DMS53 (cell line): ENCODE measurements around the gene PIGH.
A peak's percentile ranks its signal among the peaks of the same experiment; 100 is the strongest.
"Not testable (repeated sequence)": the region's sequence is repeated elsewhere in the genome, so short reads cannot be mapped to it uniquely, and the experiment has no call there.

Experiments used
- DNase-seq: peaks from one replicate; lab custom pipeline; 2025; lab: John Stamatoyannopoulos, UW

PIGH gene

DNA sequence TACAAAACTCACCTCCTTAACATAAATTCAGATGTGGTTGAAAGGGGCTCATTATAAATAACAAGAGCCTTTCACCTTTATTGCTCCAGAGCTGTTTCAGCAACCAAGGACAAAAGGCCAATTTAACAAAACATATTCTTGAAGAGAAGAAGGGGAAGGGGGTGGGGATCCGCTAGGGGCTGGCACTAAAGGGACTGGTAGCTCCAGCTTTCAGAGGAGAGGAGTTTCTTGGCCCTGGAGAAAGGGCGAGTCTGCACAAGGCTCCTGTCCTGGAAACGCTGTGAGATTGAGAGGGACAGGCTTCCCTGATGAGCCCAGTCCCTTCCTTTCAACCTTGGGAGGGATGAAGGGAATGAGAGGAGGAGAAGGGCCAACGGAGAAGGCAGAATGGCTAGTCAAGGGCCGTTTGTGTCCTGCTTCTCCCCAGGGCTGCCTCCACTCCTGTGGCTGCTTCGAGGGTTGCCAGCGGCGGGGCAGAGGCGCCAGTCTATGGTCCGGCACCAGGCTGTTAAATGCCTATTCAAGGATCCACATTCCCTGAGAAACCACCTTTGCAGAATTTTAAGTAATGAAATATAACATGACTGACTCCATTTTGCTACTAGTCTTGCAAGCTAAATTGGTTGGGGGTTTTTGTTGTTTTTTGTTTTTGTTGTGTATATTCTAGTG lies 9.7 kb upstream of the PIGH start:
- no peak for DNase-seq

DNA sequence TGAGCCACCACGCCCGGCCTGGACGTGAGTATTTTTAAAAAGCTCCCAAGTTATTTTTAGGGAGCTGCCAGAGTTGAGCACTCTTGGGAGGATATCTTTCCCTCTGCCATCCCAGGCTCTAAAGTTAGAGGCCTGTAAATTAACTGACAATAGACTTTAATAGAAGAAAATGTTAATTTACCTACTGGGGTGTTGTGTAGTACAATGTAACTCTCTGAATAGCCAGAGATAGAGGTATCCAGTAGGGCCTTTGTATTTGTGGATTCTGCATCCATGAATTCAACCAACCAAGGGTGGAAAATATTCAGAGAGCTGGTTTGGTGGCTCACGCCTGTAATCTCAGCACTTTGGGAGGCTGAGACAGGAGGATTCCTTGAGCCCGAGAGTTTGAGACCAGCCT lies 7.6 kb upstream of the PIGH start:
- no peak for DNase-seq

DNA sequence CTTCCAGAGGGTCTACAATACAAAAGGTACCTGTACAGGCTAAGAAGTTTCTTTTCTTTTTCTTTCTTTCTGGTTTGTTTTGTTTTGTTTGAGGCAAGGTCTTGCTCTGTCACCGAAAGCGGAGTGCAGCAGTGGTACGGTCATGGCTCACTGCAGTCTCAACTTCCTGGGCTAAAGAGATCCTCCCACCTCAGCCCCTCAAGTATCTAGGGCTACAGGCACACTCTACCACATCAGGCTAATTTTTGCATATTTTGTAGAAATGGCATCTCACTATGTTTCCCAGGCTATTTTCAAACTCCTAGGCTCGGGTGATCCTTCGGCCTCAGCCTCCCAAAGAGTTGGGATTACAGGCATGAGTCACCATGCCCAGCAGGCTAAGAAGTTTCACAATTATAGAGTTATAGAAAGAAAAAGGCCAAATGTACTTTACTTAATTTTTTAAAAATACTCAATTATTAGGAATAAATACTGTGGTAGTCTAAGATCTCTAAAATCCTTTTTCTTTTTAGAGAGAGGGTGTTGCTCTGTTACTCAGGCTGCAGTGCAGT lies 3.0 kb upstream of the PIGH start:
- DNase-seq: no peak

DNA sequence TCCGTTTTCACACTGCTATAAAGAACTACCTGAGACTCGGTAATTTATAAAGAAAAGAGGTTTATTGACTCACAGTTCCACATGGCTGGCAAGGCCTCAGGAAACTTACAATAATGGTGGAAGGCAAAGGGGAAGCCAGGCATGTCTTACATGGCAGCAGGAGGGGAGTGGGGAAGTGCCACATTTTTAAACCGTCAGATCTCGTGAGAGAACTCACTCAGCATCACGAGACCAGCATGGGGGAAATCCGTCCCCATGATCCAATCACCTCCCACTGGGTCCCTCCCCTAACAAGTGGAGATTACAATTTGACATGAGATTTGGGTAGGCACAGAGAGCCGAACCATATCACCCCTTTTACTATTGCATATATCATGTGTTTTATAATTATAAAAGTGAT lies 2.0 kb upstream of the PIGH start:
- no peak for DNase-seq

DNA sequence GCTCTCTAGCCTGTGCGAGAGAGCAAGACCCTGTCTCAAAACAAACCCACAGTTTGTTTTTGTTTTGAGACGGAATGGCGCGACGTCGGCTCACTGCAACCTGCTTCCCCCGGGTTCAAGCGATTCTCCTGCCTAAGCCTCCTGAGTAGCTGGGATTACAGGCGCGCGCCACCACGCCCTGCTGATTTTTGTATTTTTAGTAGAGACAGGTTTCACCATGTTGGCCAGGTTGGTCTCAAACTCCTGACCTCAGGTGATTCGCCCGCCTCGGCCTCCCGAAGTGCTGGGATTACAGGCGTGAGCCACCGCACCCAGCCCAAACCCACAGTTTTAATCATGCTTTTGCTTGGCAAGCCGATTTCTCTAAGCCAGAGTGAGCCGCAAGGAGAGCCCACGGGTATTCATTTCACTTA lies 500 bp upstream of the PIGH start:
- DNase-seq: not testable (repeated sequence)

DNA sequence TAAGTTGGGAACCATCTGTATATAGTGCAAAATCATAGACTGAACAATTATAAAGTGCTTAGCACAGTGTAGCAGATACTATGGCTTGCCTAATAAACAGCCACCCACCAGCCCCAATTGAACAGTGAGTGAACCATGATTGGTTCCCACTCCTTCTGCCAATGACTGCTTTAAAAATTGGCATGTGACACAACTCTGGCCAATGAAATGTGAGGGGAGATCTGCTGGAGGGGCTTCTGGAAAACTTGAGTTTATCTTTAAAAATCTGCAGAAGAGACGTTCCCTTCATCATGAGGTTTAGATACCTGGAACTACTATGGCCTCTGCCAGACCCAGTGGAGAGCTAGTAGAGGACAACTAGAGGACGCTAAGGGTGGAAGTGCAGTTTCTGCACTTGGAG lies 4.7 kb downstream of the PIGH start:
- no peak for DNase-seq

DNA sequence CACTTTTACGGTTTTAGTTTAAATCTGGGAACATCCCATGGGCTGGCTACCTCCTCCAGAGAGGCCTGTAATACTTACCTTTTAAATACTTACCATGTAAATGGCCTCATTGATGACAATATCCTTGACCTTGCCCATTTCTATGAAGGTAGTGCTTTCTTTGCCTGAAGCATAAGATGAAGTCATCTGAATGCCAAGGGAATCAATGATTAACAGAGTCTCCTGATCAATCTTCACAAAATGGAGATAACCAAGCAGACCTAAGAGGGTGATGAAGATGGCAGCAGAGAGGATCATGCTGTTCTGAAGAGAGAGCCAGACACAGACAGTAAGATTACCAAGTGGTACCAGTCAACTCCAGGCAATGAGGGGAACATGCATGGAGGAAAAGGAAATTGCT lies 6.4 kb downstream of the PIGH start:
- DNase-seq: not testable (repeated sequence)

DNA sequence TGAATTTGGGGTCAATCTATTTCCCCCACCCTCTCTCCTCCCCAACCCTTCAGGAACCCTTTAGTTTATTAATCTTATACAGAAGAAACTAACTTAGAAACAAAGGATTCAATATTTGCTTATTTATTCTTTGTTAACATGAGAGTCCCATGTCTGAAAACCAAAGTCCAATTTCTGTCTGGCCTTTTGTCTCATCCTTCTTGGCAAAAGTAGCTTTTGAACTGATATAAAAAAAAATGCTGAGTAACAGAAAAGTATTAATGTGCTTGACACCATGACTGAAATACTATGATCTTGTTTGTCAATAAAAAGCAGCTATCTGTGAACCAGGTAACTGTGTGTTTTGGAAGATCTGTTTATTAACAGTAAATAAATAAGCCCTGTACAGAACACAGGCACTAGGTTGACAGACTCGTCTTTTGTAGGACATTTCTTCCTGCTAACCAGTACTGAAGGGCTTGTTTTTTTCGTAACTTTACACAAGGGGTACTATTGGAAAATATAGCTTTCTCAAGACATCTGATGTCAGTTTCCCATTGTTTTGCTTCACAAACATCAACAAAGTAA lies 10.8 kb downstream of the PIGH start:
- DNase-seq: no peak

DNA sequence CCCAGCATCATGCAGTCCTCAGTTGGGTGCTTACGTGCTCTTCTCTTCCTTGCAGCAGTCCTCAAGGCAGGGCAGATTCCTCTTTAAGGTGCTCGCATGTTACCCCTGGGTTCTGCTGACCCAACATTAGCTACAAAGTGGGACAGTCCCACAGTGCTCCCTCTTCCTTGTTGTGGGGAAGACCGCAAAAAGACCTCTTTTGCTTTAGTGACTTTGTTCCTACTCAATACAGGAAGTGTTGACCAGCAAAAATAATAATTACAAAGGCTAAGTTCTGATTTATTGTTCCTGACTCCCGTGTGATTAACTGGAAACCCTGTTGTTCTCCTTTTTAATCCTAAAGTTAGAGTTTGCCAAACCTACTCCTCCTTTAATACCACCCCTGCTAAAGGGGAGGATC lies 13.7 kb downstream of the PIGH start:
- DNase-seq: no peak

DNA sequence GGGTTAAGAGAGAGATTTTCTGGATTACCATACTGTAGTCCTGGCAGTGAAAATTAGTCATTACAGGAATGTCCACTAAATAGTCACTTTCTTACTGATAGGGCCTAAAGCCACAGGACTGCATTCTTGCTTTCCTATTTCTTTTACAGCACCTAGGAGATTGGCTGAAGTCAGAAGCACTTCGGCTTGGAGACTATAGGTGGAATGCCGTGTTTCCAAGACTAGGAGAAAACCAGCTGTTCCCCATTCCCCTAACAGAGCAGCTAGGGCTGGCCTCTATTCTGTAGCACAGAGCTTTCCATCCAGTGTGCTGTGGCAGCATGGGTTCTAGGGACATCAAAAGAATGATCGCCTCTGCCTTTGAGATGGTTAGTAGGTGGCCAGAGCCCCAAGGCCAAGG lies 15.1 kb downstream of the PIGH start:
- no peak for DNase-seq

DNA sequence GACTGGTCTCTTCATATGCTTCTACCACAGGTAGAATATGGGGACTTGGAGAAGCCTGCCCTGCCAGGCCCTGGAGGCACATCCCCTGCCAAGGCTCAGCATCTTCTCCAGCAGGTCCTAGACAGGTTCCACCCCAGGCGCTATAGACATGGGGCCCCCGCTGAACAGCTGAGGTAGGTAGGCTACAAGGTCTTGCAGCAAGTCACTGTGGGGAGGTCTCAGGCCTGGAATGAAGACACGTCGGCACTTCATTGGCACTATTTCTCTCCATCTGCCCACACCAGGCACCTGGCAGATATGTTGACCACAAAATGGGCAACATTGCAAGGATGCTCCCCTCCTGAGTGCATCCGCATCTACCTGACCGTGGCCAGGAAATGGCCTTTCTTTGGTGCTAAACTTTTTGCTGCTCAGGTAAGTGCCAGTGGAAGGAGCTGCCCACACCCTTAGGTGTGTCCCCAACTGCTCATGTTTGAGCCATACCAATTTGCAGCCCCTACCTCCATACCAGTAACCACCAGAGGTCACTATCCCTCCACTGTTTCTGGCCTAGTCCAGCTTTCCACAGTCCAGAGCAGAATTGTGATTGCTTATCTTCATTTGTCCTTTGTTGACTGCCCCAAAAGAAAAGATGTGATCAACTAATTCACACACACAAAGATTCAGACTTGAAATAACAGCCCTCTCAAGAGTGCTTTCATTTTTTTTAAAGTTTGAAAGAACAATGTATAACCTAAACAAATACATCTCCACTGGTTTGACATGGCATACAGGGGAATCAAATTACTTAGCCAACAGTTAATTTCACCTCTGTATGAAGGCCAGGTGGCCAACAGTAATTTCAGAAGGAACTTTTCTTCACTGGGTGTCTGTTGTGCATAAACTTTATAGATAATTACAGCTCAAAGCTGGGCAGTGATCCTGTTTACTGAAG lies 16.1 kb downstream of the PIGH start:
- DNase-seq: peak; percentile 58

DNA sequence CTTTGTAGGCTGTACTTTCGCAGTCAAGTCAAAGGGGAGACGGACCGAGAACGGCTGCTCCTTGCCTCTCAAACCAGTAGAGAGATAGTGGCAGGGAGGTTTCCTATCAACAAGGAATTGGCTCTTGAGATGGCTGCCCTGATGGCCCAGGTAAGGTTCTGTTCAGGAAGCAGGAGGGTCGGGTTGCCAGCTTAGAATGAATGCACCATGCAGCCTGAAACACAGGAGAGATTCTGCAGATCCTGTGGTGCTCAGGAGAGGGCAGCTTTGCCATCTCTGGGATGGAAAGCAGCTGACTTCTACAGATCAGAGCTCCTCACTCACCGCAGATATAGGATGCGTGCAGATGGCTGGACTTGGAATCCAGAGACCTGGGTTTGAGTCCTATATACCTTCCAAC lies 18.0 kb downstream of the PIGH start:
- no peak for DNase-seq

DNA sequence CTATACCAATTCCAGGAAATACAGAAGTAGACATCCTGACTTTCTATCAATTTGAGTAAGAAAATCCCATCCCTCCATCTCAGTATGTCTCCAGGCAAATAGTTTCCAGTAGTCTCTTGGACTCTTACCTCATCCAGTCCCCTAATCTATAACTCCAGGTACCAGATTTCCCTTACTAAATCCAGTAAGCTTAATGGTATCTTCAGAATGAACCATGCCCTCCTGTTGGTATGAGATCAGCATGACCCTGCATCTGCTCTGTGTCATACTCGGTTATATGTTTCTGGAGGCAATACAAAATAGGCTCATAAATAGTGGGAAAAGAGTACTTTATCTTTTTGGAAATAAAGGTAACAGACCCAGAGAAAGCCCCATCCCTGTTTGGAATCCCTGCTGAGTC lies 18.4 kb downstream of the PIGH start:
- DNase-seq: no peak

DNA sequence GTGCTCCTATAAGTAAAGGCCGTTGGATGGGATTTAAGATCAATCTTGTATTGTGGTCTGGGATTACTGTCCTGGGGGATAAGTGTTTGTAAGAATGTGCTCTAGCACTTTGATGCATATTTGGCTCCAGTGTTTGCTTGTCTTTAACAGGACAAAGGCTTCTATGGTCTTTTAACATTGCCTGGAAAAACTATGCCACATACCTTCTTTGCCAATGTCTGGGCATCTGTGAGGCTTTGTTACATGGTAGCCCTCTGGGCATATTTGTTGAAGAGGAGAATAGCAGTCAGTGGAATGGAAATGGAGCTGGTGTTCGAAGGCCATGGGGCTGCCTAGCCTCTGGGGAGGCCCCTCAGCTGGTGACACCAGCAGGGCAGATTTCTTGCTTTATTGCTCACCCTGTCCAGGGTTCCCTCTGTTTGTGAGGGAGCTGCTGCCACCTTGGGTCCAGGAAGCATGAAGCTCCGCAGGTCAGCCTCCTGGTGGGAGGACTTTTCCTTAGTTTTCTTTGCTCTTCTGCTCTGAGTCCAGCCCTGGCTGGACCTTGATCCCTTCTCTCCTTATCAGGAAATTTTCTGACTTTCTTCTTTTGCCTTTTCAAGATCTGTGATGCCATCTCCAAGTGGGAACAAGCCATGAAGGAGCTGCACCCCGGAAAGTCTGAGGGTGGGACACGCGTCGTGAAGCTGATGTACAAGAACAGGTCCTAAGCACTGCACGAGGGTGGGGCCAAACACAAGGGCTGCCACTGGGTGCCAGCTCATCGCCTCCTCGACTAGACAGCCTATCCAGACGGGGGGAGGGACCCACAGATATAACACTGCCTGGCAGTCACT lies 19.5 kb downstream of the PIGH start:
- no peak for DNase-seq

DNA sequence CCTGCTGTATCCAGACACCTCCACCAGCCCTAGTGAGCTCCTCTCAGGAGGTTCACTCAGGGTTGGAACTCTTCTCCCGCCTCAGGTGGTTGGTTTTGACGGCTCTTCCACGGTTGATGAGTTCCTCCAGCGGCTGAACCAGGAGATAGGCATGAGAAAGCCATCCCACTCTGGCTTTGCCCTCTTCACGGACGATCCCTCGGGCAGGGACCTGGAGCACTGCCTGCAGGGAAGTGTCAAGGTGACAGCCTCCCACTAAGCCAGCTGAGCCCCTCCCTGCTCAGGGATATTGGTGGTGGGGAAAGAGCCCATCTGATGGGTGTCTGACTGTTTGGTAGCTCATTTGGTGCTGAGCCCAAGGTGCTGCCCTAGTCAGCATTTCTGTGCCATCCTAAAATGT lies 20.4 kb downstream of the PIGH start:
- DNase-seq: no peak

DNA sequence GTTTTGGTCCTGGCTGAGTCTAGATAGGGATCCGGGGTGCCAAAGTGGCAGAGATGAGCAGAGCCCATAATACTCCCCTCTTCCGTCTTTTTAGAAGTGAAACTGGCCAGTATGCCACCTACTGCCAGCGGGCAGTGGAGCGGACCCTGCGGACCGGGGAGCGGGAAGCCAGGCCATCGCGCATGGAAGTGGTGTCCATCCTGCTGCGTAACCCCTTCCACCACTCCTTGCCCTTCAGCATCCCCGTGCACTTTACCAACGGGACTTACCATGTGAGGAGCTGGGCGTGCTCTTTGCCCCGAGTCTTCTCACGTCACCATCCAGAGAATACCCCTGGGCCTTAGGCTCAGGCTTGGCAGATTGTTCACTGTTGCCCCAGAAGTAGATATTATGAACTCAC lies 21.0 kb downstream of the PIGH start:
- DNase-seq: no peak

DNA sequence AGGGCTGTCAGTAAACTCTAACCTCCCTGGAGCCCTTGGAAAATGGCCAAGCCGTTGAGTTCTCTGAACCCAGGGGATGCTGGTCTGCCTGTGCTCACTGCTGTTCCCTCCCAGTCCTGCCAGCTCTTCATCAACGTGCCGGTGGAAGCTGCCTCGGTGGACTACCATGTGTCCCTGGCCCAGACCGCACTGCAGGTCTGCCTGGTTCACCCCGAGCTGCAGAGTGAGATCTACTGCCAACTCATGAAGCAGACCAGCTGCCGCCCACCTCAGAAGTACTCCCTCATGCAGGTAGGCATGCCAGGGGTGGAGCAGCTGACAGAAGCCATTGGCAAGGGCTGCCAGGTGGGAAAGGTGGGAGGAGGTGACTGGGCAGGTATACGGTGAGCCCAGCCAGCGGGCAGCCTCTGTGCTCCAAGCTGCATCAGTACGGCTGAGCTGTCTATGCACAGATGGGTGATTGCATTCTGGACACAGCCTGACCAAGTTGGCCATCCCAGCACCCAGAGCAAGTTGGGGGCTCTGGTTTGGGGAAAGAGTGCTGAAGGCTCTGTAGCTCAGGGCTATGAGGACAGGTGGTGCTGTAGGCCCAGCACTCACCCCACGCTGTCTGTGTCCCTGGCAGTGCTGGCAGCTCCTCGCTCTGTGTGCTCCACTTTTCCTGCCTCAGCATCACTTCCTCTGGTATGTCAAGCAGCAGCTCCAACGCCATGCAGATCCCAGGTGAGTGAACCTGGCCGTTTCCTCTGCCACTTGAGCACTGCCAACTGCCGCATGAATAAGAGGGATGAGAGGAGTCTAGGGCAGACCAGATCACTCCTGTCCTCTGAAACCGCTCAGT lies 21.9 kb downstream of the PIGH start:
- no peak for DNase-seq

DNA sequence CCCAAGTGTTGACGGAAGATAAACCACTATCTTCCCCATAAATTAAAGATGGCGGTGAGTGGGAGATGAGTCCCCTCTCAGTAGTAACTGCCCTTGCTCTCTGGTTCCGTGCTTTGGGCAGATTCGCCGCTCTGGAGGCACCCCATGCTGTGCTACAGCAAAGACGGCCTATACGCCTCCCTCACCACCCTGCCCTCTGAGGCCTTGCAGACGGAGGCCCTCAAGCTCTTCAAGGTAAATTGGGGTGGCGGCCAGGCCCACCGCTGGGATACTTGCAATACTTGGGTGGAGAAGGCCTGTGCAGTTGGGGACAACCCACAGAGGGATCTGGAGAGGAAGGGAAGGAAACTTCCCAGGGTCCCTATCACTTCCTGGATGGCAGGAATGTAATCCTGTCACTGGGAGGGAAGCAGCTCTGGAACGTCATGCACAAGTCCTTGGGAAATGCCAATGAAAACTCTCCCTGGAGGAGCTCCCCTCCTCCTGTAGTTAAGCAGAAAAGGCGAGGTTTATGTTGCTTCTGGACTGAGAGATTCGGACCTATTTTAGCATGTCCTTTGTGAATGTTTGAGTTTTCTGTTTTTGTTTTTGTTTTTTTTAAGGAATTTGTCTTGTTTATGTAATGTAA lies 22.8 kb downstream of the PIGH start:
- DNase-seq: no peak

DNA sequence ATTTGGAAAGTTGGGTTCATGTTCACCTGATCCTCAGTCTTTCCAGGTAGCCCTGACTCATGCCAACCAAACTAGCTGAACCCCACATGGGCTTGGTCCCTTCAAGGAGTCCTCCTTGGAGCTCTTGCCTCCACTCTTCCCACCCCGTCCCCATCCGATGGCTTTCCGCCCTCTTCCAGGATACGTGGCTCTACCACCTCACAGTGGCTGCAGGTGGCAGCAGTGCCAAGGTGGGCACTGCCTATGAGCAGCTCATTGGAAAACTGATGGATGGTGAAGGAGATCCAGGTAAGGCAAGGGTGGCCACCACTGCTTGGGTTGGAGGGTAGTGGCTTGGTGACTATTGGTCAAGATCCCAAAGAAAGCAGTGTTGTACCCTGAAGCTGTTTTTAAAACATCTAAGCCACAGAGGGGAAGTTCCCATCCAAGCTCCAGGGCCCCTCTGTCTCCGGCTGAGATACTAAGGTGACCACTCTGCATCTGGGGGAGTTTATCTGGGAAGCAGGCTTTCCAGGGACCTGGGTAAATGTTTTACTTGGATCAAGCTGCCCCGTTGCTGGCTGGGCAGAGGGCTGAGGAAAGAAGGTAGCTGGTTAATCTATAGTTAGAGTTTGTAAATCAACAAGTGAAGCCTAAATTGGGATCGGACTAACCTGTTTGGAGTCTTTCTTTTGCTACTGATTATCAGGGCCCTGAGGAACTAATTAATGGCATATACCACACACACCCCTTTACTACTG lies 23.7 kb downstream of the PIGH start:
- no peak for DNase-seq

DNA sequence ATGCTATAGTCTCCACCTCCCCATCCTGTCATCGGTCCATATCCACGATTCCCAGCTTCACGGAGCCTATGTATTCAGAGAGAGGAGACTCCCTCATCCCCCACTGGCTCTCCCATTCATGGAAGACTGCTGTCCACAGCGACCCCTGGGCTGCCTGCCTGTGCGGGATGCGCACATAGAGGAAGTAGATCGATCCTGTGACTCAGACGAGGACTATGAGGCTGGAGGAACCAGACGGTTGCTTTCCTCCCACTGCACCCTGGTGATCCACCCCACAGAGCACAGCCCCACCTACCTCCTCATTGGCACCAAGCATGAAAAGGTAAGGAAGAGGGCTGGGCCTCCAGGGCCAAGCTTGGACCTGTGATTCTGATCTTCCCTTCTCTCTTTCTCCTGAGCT lies 24.4 kb downstream of the PIGH start:
- no peak for DNase-seq
